ENCODE data around the gene MTERF4. TPM values are rescaled to one million over a fixed set of nuclear protein-coding genes. Genes with fewer than 3 reads are reported as not detected.

The MTERF4 gene
- total RNA-seq, 1 donor: 36.5 TPM

DNA sequence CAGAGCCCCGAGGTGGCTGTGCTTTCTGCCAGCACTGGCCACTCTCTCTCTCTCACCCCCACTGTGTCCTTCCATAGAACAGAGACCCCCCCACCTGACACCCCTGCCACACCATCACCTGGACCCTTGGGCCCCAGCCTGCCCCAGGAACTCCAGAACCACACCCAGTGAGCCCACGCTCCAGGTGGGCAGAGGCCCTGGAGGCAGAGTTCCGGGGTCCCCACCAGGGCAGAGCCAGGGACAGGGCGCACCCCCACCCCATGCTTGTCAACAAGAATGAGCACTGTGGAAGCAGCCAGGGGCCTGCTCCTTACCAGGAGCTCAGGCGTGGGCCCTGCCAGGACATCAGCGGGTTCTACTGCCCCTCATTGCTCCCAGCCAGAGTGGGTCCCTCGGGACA lies 32.6 kb upstream of the MTERF4 start:
- no peak overlapping the region for H3K4me3 ChIP-seq (ENCODE audit: low read depth, low read length)
- TF ChIP-seq, protein P1, sequence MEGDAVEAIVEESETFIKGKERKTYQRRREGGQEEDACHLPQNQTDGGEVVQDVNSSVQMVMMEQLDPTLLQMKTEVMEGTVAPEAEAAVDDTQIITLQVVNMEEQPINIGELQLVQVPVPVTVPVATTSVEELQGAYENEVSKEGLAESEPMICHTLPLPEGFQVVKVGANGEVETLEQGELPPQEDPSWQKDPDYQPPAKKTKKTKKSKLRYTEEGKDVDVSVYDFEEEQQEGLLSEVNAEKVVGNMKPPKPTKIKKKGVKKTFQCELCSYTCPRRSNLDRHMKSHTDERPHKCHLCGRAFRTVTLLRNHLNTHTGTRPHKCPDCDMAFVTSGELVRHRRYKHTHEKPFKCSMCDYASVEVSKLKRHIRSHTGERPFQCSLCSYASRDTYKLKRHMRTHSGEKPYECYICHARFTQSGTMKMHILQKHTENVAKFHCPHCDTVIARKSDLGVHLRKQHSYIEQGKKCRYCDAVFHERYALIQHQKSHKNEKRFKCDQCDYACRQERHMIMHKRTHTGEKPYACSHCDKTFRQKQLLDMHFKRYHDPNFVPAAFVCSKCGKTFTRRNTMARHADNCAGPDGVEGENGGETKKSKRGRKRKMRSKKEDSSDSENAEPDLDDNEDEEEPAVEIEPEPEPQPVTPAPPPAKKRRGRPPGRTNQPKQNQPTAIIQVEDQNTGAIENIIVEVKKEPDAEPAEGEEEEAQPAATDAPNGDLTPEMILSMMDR (IDR thresholded peaks at IDR 0.05; ENCODE audit: insufficient read depth, low read length): no peak
- no peak for DNase-seq (ENCODE audit: low read depth)

DNA sequence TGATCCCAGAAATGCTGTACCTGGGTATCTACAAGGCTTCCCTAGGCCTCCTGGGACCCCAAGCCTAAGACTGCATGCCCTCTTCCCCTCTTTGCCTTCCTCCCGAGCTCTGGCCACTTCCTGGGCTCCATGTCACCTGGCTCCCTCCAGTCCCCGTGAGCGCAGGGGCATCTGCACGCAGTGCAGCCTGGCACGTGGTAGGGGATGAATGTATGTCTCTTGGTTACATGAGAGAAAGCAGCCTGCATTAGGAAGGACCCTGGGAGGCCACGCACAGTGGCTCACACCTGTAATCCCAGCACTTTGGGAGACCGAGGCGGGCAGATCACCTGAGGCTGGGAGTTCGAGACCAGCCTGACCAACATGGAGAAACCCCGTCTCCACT lies 31.3 kb upstream of the MTERF4 start:
- TF ChIP-seq, protein P1 (IDR thresholded peaks at IDR 0.05; ENCODE audit: insufficient read depth, low read length): no peak
- DNase-seq (ENCODE audit: low read depth): no peak
- no peak overlapping the region for H3K4me3 ChIP-seq (ENCODE audit: low read depth, low read length)

DNA sequence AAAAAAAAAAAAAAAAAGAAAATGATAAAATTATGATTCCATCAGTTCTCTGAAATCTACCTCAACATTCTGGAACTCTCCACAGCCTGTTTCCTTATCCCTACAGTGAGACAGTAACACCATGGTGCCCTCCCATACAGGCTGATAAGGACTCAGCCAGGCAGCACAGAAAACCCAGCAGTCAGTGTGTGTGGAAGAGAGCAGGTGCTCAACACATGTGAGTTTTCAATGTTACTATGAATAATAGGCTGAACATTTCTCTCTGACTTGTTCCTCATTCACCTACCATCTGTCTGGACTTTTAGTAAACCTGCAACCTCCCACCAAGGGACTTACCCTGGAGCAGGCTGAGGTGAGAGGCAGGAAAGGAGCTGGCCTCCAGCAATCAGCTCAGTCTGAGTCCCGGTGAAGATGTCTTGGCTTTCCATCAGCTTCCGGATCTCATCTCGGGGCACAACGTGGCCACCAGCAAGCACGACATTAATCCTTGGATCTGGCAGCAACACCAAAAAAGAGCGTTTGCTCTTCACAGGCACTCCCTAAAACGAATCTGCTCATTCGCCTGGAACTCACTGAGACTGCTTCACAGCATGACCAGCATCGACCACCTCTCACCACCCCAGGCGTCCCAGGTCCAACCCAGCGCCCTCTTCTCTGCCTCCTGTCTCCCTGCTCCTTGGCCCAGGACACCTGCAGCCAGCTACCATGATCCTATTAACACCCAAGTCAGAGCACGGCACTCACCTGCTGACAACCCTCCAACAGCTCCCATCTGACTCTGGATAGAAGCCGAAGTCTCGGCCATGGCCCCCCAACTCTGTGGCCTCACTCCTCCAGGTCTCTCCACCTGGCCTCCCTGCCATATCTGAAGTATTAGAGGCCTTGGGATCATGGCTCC lies 30.7 kb upstream of the MTERF4 start:
- TF ChIP-seq, protein P1 (IDR thresholded peaks at IDR 0.05; ENCODE audit: insufficient read depth, low read length): no peak
- no peak overlapping the region for H3K4me3 ChIP-seq (ENCODE audit: low read depth, low read length)
- no peak for DNase-seq (ENCODE audit: low read depth)

DNA sequence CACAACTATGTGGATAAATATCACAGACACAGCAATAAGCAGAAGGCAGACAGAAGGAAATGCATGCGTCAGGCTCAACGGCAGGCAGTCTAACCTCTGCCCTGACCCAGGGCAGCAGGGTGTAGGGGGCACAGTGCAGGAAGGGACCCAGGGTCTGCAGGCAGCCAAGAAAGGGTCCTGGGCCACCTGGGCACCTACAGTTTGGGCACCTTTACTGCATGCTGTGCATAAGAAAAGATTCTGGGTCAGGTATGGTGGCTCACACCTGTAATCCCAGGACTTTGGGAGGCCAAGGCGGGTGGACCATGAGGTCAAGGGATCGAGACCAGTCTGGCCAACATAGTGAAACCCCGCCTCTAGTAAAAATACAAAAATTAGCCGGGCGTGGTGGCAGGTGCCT lies 29.4 kb upstream of the MTERF4 start:
- TF ChIP-seq, protein P1 (IDR thresholded peaks at IDR 0.05; ENCODE audit: insufficient read depth, low read length): no peak
- DNase-seq (ENCODE audit: low read depth): no peak
- no peak overlapping the region for H3K4me3 ChIP-seq (ENCODE audit: low read depth, low read length)

DNA sequence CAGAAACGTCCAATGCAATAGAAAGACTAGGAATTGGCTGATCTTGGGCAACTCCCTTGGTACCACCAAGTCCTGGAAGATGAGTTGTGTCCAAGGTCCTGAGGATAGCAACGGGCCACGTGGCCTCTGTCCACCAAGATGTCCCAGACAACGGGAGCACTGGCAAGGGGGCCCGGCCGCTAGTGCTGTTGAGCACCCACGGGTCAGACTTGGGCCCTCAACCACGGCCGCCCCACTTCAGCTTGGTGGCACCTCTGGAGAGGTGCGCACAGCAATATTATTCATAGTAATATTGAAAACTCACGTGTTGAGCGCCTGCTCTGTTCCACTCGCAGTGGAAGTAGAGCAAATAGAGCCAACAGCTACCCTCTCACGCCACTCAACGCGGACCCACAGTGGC lies 28.2 kb upstream of the MTERF4 start:
- H3K4me3 ChIP-seq (ENCODE audit: low read depth, low read length): no peak overlapping the region
- DNase-seq (ENCODE audit: low read depth): no peak
- TF ChIP-seq, protein P1 (IDR thresholded peaks at IDR 0.05; ENCODE audit: insufficient read depth, low read length): no peak

DNA sequence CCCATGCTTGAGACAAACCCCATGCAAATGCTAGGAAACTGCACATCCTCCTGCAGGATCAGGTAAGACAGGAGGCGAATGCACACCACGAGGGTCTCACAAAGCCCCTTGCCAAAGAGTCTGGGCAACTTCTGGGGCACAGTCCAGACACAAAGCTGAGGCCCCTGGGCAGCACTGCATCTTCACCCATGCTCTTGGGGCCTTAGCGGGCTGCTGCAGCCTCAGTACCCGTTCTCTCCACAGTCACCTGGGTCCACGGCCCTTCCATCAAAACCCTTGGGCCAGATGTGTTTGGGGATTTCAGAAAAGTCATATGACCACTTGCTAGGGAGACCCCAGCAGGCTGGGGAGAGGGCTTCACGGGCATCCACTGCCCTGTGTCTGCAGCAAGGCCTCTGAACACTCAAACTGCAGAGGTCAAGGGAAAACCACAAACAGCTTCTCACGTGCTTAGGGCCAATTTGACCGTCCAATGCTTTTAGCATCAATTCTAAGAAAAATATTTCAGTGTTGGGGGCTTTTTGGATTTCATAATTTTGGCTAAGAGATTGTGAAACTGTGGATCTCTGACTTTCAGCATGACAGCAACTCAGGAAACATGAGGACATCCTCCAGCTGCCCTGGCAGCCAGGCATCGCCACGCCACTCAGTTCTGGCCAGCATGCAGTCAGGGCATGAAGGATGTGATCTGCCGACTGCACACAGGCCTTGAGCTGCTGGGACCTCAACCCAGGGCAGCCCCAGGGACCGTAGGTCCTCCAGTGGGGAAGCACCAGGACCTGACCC lies 27.2 kb upstream of the MTERF4 start:
- no peak for DNase-seq (ENCODE audit: low read depth)
- TF ChIP-seq, protein P1 (IDR thresholded peaks at IDR 0.05; ENCODE audit: insufficient read depth, low read length): no peak
- no peak overlapping the region for H3K4me3 ChIP-seq (ENCODE audit: low read depth, low read length)
